K562 (cell line): ENCODE data around the gene TMEM100. TPM values are rescaled to one million over a fixed set of nuclear protein-coding genes. Genes with fewer than 3 reads are reported as not detected.

Experiments
- ATAC-seq: fragments of 200-7000 bp; cut with Tn5 transposase; 3 replicates; pipeline ENCODE4 v1.9.1; 2020; ENCODE audit warnings: moderate library complexity
- BruUV-seq: library from RNA; stranded (reverse); fragments of 400-500 nt; replicated peaks from 2 replicates; lab custom pipeline; 2021; lab: Mats Ljungman, UMichigan
- CTCF ChIA-PET: fragments of 300-600 bp; formaldehyde crosslinking; extraction: SDS; loops from one replicate; lab custom pipeline; 2021; ENCODE audit warnings: low intra/inter-chr PET ratio; lab: Yijun Ruan, JAX
- POLR2A ChIA-PET: fragments of 300-600, 350-650 bp; sonication (Branson Sonifier 250); formaldehyde crosslinking; extraction: SDS; loops from one replicate; lab custom pipeline; 2021; ENCODE audit warnings: antibody characterized with exemption, inconsistent platforms; lab: Yijun Ruan, JAX
- DNase-seq, 4 experiments: peaks; one replicate each; pipeline versions ENCODE4 v3.0.0 to v3.0.0-alpha.2; 2011 to 2018; ENCODE audit warnings: low spot score in 3 of 4, mixed read lengths in 3 of 4; ENCODE audit errors: extremely low read depth in 1 of 4
- FAIRE-seq: peaks from 2 replicates; lab custom pipeline; 2011; peaks lifted over from hg19 to GRCh38; lab: Jason Lieb, UNC
- H2AFZ ChIP-seq: 2 replicates; pipeline ENCODE4 v1.6.0; 2011; ENCODE audit warnings: low read depth, low read length, control low read depth, inconsistent platforms
- H3K27ac ChIP-seq: fragments of 200-600 bp; 3 replicates; pipeline ENCODE4 v1.8.0; 2011; ENCODE audit warnings: low read depth, mild to moderate bottlenecking, control low read depth, inconsistent platforms, low read length, moderate library complexity, mixed read lengths; ENCODE audit errors: extremely low read depth
- H3K27me3 ChIP-seq, 2 experiments: fragments of 300-600 bp in 1 of 2; 2 replicates in 1 of 2; 3 replicates in 1 of 2; pipeline versions ENCODE4 v1.6.0 to v1.8.0; 2011; ENCODE audit warnings: inconsistent platforms in 2 of 2, low read length in 2 of 2, mild to moderate bottlenecking in 1 of 2, mixed read lengths in 1 of 2, moderate library complexity in 1 of 2; ENCODE audit not compliant: control insufficient read depth in 2 of 2, insufficient read depth in 2 of 2
- H3K36me3 ChIP-seq: fragments of 300-600 bp; 3 replicates; pipeline ENCODE4 v1.8.0; 2011; ENCODE audit warnings: mild to moderate bottlenecking, low read length, inconsistent platforms; ENCODE audit not compliant: control insufficient read depth, insufficient read depth
- H3K4me1 ChIP-seq, 2 experiments: fragments of 200-600 bp in 1 of 2; replicated peaks in 1 of 2; 2 replicates in 1 of 2; 3 replicates in 1 of 2; pipeline versions ENCODE4 v1.5.1 to v1.8.0; 2011; ENCODE audit warnings: inconsistent platforms in 2 of 2, low read length in 2 of 2, mild to moderate bottlenecking in 1 of 2, mixed read lengths in 1 of 2, moderate library complexity in 1 of 2; ENCODE audit not compliant: control insufficient read depth in 2 of 2, insufficient read depth in 2 of 2
- H3K4me2 ChIP-seq: 2 replicates; pipeline ENCODE4 v1.6.1; 2011; ENCODE audit warnings: low read length, control low read depth, inconsistent platforms, mixed read lengths; ENCODE audit not compliant: insufficient read depth
- H3K4me3 ChIP-seq: fragments of 200-600 bp; sonication (generic), shearing (Covaris generic); 2 replicates; pipeline ENCODE4 v1.5.1; 2016; ENCODE audit warnings: control low read depth, inconsistent platforms
- H3K79me2 ChIP-seq: fragments of 200-600 bp; 3 replicates; pipeline ENCODE4 v1.8.0; 2011; ENCODE audit warnings: low read length, inconsistent platforms; ENCODE audit not compliant: control insufficient read depth, insufficient read depth
- H3K9ac ChIP-seq, 2 experiments: 2 replicates each; pipeline versions ENCODE4 v1.6.0 to v1.6.1; 2011; ENCODE audit warnings: low read depth in 2 of 2, low read length in 2 of 2, control low read depth in 1 of 2, inconsistent platforms in 1 of 2, mild to moderate bottlenecking in 1 of 2, mixed read lengths in 1 of 2; ENCODE audit not compliant: insufficient read depth in 1 of 2
- H3K9me1 ChIP-seq: one replicate; pipeline ENCODE4 v1.6.0; 2011; ENCODE audit warnings: inconsistent platforms, mild to moderate bottlenecking, low read length, moderate library complexity; ENCODE audit not compliant: control insufficient read depth, insufficient read depth
- H3K9me3 ChIP-seq: replicated peaks from 2 replicates; pipeline ENCODE4 v1.5.1; 2011; ENCODE audit warnings: low read depth, low read length, inconsistent platforms; ENCODE audit not compliant: control insufficient read depth, insufficient read depth
- H4K20me1 ChIP-seq: replicated peaks from 2 replicates; pipeline ENCODE4 v1.6.1; 2011; ENCODE audit warnings: low read length, inconsistent platforms, mixed read lengths; ENCODE audit not compliant: control insufficient read depth, insufficient read depth
- ADNP ChIP-seq: fragments of 200-800 bp; sonication (Bioruptor generic); IDR thresholded peaks from 2 replicates; pipeline ENCODE4 v1.6.1; 2016; ENCODE audit warnings: missing genetic modification characterization, missing compliant biosample characterization
- MTF1 ChIP-seq: fragments of 250-450 bp; sonication (Bioruptor Pico); IDR thresholded peaks from 2 replicates; pipeline ENCODE4 v1.9.0; 2021; ENCODE audit warnings: moderate library complexity, mild to moderate bottlenecking, inconsistent platforms, borderline replicate concordance
- RERE ChIP-seq: sonication (generic); formaldehyde crosslinking; IDR thresholded peaks from 2 replicates; pipeline ENCODE4 v1.8.0; 2023; ENCODE audit warnings: missing genetic modification reagents, mild to moderate bottlenecking, borderline replicate concordance
- ZNF407 ChIP-seq: fragments of 450-650 bp; IDR thresholded peaks from 2 replicates; pipeline ENCODE4 v1.6.1; 2016; ENCODE audit warnings: low read depth
- ZNF444 ChIP-seq: fragments of 250-450 bp; sonication (Bioruptor Pico); IDR thresholded peaks from 2 replicates; pipeline ENCODE4 v1.4.0; 2020; ENCODE audit warnings: mild to moderate bottlenecking, moderate library complexity
- WGBS: fragments of 100-300 bp; shearing (Covaris generic); methylation state at CpG from one replicate; pipeline ENCODE4 v1.1.6; 2016; ENCODE audit warnings: low coverage, mixed read lengths; ENCODE audit not compliant: insufficient coverage; ENCODE audit errors: missing lambda C conversion rate; 5-methylcytosine and 5-hydroxymethylcytosine counted together
- in situ Hi-C: fragments of 300-500 bp; cut with MboI; formaldehyde crosslinking; loops from 4 replicates; pipeline ENCODE4 v1.15.0; 2018; ENCODE audit warnings: inconsistent platforms, mixed read lengths
- intact Hi-C: fragments of 100-400 bp; cut with micrococcal nuclease; formaldehyde crosslinking; loops from 2 replicates; pipeline ENCODE4 v1.14.2; 2022
- polyA plus RNA-seq, 8 experiments: library from polyadenylated mRNA; depleted of rRNA in 4 of 8; stranded (reverse) in 5 of 8; unstranded in 3 of 8; fragments of >200 nt; fragmentation: Nextera tagmentation in 2 of 8; fragmentation: Illumina TruSeq in 1 of 8; extraction: Ambion mirVana in 2 of 8; extraction: Trizol in 1 of 8; gene quantifications; 2 replicates each; pipeline versions ENCODE4 v1.2.1 to v1.2.3, GENCODE V29; 2011 to 2014; ENCODE audit warnings: inconsistent platforms in 1 of 8, missing spikeins in 1 of 8
- total RNA-seq, 7 experiments: library from RNA; depleted of rRNA in 6 of 7; stranded (reverse); fragments of >200 nt in 6 of 7; fragmentation: Illumina TruSeq in 2 of 7; extraction: Trizol in 2 of 7; gene quantifications; 2 replicates each; pipeline versions ENCODE4 v1.2.1 to v1.2.3, GENCODE V29; 2011 to 2021; ENCODE audit warnings: low replicate concordance in 1 of 7

Gene TMEM100
- total and polyA plus RNA-seq, 9 of the 15 experiments (the other 6 are each of a cell fraction or from before 2014, with no cell fraction given): 0.12 to 0.50 (median 0.19) TPM

GRCh38 chr17:55762086-55762858 is 39.6 kb upstream of the TMEM100 start:
- ChIA-PET CTCF (no interaction called here), POLR2A (no interaction called here)
- Histone ChIP-seq H3K79me2 (peaks cover 69% of the 10 kb centered on the region), H3K4me2 (no peak overlapping the region), H3K4me3 (no peak overlapping the region), H3K36me3 (no peaks in the 10 kb centered on the region), H4K20me1 (no peaks in the 10 kb centered on the region), H3K27ac (no peak overlapping the region), H3K27me3 (no peaks in the 10 kb centered on the region), H3K9me3 (no peaks in the 10 kb centered on the region), H2AFZ (no peak overlapping the region), H3K9ac (no peak overlapping the region), H3K9me1 (no peaks in the 10 kb centered on the region), H3K4me1 (peaks cover 0 to 7% of the 10 kb centered on the region in 2 experiments; a peak in 3 of 5 replicates)
- ATAC-seq (no peak), DNase-seq (no peak), FAIRE-seq (no peak)
- BruUV-seq: no TSS peak
- in situ Hi-C loops (no loop called here), intact Hi-C loops (loop anchor here (10.0 kb wide), 1 partner anchor 47 kb away; no protein-coding TSS in a partner anchor)
- 70% methylated on average over 6 of the region's 6 CpGs for WGBS
- TF ChIP-seq RERE (CRISPR knock-in tag) (no peak), ZNF407 (no peak), ADNP (tag) (no peak), ZNF444 (CRISPR knock-in tag) (no peak), MTF1 (CRISPR knock-in tag) (no peak)
